HG02571 (cell line): Measurements from ENCODE around the gene PPP1R9B.

ENCODE experiments used
- ATAC-seq: cut with Tn5 transposase; IDR thresholded peaks from one replicate; pipeline ENCODE4 v1.9.1; 2021; ENCODE audit warnings: mild to moderate bottlenecking, moderate library complexity; ENCODE audit not compliant: unreplicated experiment

Gene PPP1R9B

GRCh38 chr17:50143461-50144176 lies 6.9 kb downstream of the PPP1R9B start:
- ATAC-seq: no peak

DNA sequence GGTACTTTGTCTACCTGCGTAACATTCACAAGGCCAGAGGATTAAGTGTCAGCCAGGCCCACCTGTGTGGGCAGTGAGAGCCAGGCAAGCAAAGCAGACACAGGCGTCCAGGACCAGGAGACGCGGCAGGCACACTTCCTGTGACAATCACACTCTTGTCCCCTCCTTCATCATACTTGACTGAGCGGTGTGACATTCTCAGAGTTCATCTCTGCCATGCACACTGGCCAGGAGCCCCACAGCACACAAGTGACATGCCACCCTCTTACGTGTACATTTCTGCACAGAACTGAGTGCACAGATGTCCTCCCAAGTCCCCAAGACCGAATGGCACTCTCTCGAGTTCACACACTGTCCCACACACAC lies 8.7 kb downstream of the PPP1R9B start:
- no peak for ATAC-seq

DNA sequence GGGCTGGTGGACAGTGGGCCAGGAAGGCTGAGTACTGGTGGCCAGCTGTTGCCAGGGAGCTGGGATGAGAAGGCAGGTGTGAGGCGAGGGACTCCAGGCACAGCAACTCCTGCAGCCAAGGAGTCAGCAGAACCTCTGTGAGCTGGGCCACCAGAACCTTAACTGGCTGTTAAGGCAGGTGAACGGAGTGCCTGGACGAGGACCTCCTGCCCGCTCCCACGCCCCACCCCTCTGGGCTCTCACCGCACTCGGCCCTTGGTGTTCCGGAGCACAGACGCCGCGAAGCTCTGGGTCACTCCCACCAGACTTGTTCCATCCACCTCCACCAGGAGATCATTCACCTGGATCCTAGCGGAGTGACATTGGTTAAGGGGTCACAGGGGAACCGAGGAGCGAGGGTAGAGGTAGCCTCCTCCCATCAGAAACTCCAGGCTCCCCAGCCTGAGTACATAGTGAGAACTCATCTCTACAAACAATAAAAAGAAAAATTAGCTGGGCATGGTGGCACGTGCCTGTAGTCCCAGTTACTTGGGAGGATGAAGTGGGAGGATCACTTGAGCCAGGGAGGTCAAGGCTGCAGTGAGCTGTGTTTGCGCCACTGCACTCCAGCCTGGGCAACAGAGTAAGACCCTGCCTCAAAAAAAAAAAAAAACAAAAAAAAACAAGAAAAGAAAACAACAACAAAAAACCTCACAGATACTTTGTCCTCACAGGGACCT lies 9.3 kb downstream of the PPP1R9B start:
- ATAC-seq: no peak

GRCh38 chr17:50139950-50140885 lies 10.3 kb downstream of the PPP1R9B start:
- peak; percentile 59 for ATAC-seq

DNA sequence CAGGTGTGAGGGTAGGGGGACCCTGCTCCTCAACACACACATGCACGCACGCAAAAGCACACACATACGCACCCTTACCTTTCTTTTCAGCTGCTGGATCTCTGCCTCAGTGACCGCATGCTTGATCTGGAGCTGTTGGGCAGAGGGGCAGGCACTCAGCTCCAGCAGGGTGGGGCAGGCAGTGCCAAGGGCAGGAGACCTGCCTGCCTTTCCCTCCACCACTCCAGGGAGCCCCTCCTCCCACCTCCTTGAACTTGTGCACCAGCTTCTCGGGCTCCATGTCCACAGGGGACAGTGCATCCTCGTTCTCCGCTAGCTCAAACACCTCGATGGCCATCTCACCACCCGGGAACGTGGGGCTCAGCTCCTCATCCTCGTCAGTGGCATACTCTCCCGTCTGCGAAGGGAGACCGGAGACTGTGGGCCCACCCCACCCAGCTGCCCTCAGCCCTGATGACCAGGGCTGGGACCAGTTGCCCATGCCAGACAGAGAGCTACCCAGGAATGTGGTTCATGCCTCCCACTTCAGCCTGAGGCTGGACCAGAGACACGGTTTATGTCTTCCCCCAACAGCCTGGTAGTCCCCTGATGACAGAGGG lies 11.2 kb downstream of the PPP1R9B start:
- ATAC-seq: no peak

DNA sequence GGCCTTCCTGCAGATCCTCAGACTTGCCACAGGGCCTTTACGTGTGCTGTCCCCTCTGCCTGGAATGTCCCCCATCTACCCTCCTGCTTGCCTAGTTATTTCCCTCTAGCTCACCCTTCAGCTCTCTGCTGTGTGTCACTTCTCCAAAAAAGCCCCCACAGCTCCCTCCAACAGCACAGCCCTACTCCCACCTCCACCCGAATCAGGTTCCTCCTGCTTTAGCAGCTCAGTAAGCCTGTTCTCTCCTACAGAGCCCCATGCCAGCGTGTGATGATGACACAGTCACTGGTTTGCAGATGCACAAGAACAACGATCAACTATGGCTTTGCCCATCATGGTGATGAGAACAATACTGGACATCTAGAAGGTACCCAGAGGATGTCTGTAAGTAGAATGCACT lies 13.4 kb downstream of the PPP1R9B start:
- no peak for ATAC-seq

DNA sequence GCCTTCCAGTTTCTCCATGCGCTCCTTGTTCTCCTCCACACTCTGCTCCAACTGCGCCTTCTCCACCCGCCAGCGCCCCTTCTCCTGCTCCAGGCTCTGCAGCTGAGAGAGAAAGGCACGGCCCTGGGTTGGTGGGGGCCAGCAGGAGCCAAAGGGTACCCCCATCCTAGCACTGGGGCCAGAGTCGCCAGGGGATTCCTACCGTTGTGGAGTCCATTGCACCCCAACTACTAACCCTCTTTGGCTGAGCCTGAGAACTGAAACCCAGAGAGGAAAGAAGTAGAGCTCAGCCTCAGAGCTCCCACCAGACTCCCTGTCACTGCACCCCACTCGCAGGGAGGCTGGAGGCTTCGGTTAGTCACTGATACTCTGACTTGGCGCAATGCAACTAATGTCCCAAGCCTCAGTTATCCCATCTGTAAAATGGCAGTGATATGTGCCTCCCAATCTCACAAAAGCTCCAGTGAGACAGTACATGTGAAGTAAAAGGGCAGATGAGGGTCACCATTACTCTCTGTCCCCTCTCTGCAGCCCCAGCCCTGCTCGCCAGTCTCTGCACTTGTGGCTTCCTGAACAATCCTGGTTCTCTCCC lies 14.3 kb downstream of the PPP1R9B start:
- no peak for ATAC-seq

DNA sequence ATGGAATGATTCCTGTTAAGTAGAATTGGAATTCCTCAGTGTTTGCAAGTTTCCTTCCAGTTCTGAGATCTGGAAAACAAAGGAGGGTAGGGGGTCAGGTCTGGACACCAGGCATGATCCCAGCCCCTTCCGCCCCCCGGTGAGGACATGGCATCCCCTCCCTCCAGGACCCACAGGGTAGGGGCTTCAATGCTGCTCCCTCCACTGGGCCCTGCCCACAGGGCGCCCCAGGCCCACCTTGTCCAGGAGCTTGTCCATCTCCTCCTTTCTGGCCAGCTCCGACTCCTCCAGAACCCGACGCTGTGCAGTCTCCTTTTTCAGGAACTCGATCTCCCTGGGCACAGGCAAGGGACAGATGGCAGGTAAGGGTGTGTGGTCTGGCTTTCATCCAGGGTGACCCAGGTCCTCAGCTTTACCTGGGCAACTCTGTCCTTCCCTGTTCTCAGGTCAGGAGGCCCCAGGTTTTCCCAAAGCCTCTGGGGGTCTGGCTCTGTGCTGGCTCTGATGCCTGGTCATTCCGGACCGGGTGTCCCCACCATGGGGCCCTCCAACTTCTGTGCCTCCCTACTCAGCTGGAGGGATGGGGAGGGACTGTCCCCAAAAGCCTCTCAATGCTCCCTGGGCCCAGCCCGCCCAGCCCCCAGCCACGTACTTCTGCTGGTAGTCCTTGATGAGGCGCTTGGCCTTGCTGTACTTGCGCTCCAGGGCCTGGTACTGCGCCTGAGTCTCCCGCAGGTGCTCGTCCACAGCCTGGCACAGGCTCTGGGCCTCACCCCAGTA lies 15.0 kb downstream of the PPP1R9B start:
- no peak for ATAC-seq

DNA sequence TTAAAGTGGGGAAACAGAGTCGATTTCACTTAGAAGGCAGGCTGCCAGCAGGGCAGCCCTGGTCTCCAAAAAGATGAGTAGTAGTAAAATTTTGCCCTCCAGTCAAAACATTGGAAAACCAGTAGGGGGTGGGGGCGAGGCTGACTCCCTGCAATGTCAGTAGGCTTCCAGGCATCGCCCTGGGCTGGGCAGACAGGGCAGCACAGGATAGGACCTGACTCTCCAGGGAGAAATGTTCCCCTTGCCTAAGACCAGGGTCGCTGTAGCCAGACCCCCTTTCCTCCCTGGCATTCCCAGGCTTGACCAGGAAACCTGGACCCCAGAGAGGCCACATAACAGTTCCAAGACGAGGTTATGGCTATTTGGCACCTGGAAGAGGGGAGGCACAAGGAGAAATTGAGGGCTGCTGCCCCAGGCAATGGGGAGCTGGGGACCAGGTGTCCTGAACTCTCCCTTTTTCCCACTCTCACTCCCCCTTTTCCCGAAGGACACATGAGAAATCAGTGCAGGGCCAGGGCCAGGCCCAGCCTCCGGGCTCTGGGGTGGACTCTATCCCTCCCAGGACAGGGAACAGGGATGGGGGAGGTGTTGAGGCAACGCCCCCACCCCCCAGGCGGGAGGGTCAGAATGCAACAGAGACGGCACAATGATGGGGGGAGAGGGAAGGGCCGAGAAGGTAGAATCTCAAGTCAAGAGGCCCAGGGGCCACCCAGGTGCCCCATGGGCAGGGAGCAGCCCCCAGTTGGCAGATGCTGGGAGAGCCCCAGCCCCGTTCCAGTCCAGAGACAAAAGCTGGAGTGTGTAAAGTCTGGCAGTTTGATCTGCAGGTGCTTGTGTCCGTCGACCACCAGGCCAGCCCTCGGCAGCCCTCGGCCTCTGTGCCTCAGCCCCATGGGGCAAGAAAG lies 16.0 kb downstream of the PPP1R9B start:
- ATAC-seq: no peak

- ATAC-seq: no peak
Measured at GRCh38 chr17:50133769-50134099, 16.7 kb downstream of the PPP1R9B start.

DNA sequence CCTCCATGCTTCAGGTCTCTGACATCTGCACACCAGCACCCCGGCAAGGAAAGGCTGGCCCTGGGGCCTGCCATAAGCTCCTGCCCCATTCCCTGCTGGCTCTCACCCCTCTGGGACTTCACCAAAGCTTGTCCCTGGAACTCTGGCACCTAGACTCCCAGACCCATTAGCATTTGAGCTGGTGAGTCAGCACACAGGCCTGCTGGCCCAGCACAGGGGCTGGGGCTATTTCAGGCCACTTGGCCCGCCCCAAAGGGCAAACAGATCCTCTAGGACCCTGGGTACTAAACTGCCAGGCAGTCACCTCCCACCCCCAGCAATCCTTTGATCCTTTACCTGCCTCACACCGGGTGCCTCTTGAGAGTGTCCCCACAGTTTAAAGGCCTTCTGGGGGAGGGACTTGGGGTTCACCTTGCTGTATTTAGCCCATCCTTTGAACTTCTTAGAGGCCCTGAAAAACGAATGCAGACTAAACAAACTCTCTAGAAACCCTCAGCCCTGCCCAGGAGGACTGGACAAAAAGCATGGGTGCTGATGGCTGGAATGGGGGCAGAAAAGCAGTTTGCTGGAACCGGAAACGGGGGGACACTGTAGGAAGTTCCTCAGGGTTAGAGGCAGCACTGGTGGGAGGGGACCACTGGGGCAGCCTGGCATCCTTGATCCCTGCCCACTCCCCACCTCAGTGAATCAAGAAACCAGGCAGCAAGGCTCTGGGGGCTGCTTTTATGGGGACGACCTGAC lies 17.3 kb downstream of the PPP1R9B start:
- no peak for ATAC-seq

DNA sequence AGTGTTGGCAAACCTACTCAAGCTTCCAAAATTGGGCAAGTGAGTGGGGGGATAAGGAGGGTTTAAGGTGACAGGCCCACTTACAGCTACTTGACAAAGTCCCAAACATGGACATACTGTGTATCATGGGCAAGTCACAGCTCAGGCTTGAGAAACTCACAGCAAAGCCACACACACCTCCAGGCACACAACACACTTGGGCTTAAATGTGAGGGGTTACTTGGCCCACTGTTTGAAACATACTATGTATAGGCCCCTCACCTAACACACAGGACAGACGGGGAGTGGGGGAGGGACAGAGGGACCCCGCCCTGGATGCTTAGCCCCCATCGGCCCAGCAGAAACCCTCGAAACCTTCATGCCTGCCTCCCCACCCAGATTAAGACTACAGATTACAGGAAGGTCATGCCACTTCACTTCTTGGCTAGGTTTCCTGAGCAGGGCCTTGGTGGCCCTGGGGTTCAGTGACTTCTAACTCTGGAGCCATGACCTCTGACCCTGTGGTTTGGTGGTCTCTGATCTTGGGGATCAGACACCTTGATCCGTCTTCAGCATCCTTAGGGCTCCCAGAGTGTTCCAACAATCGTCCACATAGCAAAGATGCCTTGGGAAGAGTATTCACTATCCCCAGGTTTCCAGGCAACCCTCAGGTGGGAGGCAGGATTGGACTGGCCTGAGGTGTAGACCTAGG lies 18.2 kb downstream of the PPP1R9B start:
- ATAC-seq: no peak

- no peak for ATAC-seq
Measured at GRCh38 chr17:50130559-50131305, 19.7 kb downstream of the PPP1R9B start.

- no peak for ATAC-seq
Measured at GRCh38 chr17:50129728-50130558, 20.5 kb downstream of the PPP1R9B start, which contains the start of gene SAMD14. TSS of gene SAMD14 (minus strand) at chr17:50130160. CDS start at chr17:50124959, 5,201 bp downstream.

GRCh38 chr17:50129353-50129727 lies 21.1 kb downstream of the PPP1R9B start:
- no peak for ATAC-seq
